NOMO-1 (cell line): ENCODE measurements around the gene NOS2.
"Not testable (repeated sequence)": the region's sequence is repeated elsewhere in the genome, so short reads cannot be mapped to it uniquely, and the experiment has no call there.

ENCODE experiments used
- DNase-seq, 2 experiments: peaks; one replicate each; lab custom pipeline; 2025; ENCODE audit not compliant: unreplicated experiment in 2 of 2; lab: John Stamatoyannopoulos, UW

The NOS2 gene

DNA sequence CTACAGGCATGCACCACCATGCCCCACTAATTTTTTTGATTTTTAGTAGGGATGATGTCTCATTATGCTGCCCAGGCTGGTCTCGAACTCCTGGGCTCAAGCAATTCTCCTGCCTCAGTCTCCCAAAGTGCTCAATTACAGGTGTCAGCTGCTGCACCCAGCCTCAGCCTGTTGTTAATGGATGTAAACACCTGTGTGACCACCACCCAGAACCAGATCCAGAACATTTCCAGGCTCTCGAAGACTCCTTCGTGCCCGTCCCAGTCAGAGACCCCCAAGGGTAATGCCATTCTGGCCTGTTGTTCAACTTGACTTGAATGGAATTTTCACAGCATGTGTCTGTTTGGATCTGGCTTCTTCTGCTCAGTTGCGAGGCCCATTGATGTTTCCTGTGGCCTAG, 59.8 kb downstream of the NOS2 start:
- not testable (repeated sequence) for DNase-seq

DNA sequence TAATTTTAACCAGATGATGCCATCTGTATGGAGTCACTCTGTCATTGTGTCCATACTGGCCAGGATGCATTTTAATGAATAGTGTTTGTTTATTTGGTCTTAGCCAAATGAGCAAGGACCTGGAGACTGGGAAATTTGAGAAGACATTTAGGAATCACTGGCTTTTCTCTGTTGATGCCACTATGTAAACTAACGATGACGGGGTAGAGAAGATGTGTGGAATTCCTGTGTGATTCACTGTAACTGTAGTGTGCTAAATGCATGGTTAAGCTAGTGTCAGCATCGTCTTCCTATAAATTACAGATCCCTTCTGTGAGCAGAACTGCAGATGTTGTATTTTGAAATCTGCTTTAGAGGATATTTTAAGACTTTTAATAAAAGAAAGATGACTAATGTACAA, 66.6 kb downstream of the NOS2 start:
- no peak for DNase-seq

DNA sequence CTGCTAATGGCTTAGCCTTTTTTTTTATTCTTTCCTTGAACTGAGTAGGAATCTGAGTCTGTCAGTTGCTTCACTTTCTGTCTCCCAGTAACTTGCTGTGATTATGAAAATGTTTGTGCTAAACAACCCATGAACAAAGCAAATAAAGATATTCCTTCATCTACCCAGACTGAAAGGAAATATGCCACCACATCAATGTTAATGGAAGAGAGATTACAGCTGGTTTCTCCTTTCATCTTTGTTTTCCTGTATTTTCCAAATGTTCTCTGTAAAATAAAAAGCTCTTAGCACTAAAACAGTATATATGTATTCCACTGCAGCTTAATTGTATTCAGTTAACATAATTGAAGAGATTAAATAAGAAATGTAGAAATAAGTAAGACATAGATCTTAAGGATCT, 67.6 kb downstream of the NOS2 start:
- DNase-seq, result not testable (repeated sequence)

DNA sequence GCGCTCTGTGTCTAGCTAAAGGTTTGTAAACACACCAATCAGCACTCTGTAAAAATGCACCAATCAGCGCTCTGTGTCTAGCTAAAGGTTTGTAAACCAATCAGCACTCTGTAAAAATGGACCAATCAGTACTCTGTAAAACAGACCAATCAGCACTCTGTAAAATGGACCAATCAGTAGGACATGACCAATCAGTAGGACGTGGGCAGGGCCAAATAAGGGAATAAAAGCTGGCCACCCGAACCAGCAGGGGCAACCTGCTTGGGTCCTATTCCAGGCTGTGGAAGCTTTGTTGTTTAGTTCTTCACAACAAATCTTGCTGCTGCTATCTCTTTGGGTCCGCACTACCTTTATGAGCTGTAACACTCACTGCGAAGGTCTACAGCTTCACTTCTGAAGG, 74.3 kb downstream of the NOS2 start:
- DNase-seq, result not testable (repeated sequence)

DNA sequence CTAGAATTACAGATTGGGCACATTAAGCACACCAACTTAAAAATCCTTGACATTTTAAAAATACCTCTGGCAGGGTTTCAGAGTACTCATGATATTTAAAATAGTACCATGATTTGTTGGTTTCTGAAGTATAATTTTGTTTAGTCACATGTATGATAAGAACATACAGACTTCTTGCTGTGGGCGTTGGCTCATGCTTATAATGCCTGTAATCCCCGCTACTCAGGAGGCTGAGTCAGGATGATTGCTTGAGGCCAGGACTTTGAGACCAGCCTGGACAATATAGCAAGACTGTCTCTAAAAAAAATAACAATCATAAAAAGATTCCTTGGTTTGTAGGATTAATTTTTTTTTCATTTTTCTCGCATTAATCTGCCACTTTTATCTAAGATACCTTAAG, 78.5 kb downstream of the NOS2 start:
- DNase-seq, result no peak
